Activated CD8-positive, alpha-beta T cell treated with anti-CD3 and anti-CD28 coated beads for 36 hours (primary cell): Measurements from ENCODE around the gene SPATS2L. TPM values are rescaled to one million over a fixed set of nuclear protein-coding genes. Genes with fewer than 3 reads are reported as not detected.

Source experiments
- ATAC-seq: fragments of 200-7000 bp; cut with Tn5 transposase; one replicate; pipeline ENCODE4 v1.10.0; 2021; ENCODE audit warnings: mild to moderate bottlenecking, moderate library complexity
- CTCF ChIA-PET: fragments of 350-600 bp; sonication (Branson Sonifier 250); formaldehyde crosslinking; loops from one replicate; lab custom pipeline; 2021; ENCODE audit warnings: antibody characterized with exemption; lab: Charles Lee
- POLR2A ChIA-PET: fragments of 350-600 bp; sonication (Branson Sonifier 250); formaldehyde crosslinking; loops from one replicate; lab custom pipeline; 2021; ENCODE audit warnings: antibody characterized with exemption; lab: Charles Lee
- DNase-seq: peaks from one replicate; pipeline ENCODE4 v3.0.0-alpha.2; 2020
- H3K27ac Mint-ChIP-seq: one replicate; pipeline ENCODE4 v1.8.0; 2021; ENCODE audit warnings: mild to moderate bottlenecking, mixed read lengths
- H3K27me3 Mint-ChIP-seq: one replicate; pipeline ENCODE4 v1.8.0; 2021; ENCODE audit warnings: mixed read lengths
- H3K36me3 Mint-ChIP-seq: one replicate; pipeline ENCODE4 v1.8.0; 2021; ENCODE audit warnings: low read depth, mixed read lengths
- H3K4me1 Mint-ChIP-seq: one replicate; pipeline ENCODE4 v1.8.0; 2021; ENCODE audit warnings: low read depth, mixed read lengths
- H3K4me3 Mint-ChIP-seq: one replicate; pipeline ENCODE4 v1.8.0; 2021; ENCODE audit warnings: mild to moderate bottlenecking, moderate library complexity, mixed read lengths
- H3K9me3 Mint-ChIP-seq: one replicate; pipeline ENCODE4 v1.8.0; 2021; ENCODE audit warnings: mixed read lengths
- CTCF ChIP-seq: fragments of 200-600 bp; IDR thresholded peaks from one replicate; pipeline ENCODE4 v1.8.0; 2022; ENCODE audit warnings: antibody characterized with exemption, mild to moderate bottlenecking
- intact Hi-C: fragments of 100-400 bp; cut with micrococcal nuclease; formaldehyde crosslinking; loops from one replicate; pipeline ENCODE4 v1.10.0; 2022
- total RNA-seq, 2 experiments: library from RNA; stranded (reverse); gene quantifications; one replicate each; pipeline ENCODE4 v1.2.3, GENCODE V29; 2021

Gene SPATS2L
- total RNA-seq, 2 experiments from 2014 or later: 5.7 to 9.0 TPM

- Mint-ChIP-seq H3K4me3 (no peak overlapping the region), H3K27ac (no peak overlapping the region), H3K4me1 (peaks cover 14% of the 10 kb centered on the region), H3K9me3 (peaks cover 4% of the 10 kb centered on the region), H3K27me3 (no peaks in the 10 kb centered on the region), H3K36me3 (no peaks in the 10 kb centered on the region)
- intact Hi-C loops: no loop called here
- POLR2A ChIA-PET: no interaction called here
- TF ChIP-seq CTCF: no peak
- DNase-seq (no peak), ATAC-seq (no peak)
- CTCF ChIA-PET: interaction anchor here (6.8 kb wide), 1 partner anchor 10 kb away, joined by 44 read pairs; the partner anchor contains the start of gene SGO2
These were observed 208.7 kb downstream of the SPATS2L start for GRCh38 chr2:200515155-200515554.

- Mint-ChIP-seq H3K9me3 (no peaks in the 10 kb centered on the region), H3K27ac (no peak overlapping the region), H3K4me1 (peaks cover 18% of the 10 kb centered on the region), H3K36me3 (peaks cover 3% of the 10 kb centered on the region), H3K4me3 (no peak overlapping the region), H3K27me3 (peaks cover 3% of the 10 kb centered on the region)
- no peak for TF ChIP-seq CTCF
- intact Hi-C loops: no loop called here
- ATAC-seq: no peak
- ChIA-PET POLR2A (no interaction called here), CTCF (interaction anchor here (0.8 to 5.2 kb wide), 3 partner anchors 11 to 40 kb away, joined by 3 to 44 read pairs (median 3); partner anchors contain the start of gene KCTD18)
- no peak for DNase-seq
These were observed 216.7 kb downstream of the SPATS2L start for GRCh38 chr2:200523158-200523557.

DNA sequence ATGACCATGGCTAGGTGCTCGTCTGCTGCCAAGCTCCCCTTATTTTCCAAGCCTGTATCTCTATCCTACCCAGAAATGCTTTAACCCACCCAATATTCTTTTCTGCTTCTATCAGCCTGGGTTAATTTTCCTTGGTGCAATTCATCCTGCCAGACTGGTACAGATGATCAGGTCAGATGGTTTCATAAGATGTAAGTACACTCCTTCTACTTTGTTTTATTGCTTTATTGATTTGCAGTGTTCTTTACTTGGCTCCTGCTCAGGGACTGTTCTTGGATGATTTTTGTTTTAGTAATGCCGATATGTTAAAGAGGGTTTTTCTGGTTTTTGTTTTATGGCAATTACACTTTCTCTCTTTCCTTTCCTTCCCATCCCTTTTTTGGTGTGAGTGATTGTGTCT is 217.1 kb downstream of the SPATS2L start:
- Mint-ChIP-seq H3K27me3 (peaks cover 3% of the 10 kb centered on the region), H3K36me3 (peaks cover 3% of the 10 kb centered on the region), H3K27ac (no peak overlapping the region), H3K4me1 (peaks cover 21% of the 10 kb centered on the region), H3K9me3 (no peaks in the 10 kb centered on the region), H3K4me3 (no peak overlapping the region)
- ATAC-seq: no peak
- CTCF ChIA-PET: interaction anchor here (0.7 to 5.2 kb wide), 3 partner anchors 12 to 516 kb away, joined by 3 to 44 read pairs (median 3); partner anchors contain the start of gene KCTD18
- no peak for TF ChIP-seq CTCF
- POLR2A ChIA-PET: no interaction called here
- no peak for DNase-seq
- intact Hi-C loops: no loop called here

GRCh38 chr2:200525066-200525465 is 218.6 kb downstream of the SPATS2L start:
- TF ChIP-seq CTCF: no peak
- ATAC-seq (no peak), DNase-seq (no peak)
- peaks cover 3% of the 10 kb centered on the region for H3K27me3 Mint-ChIP-seq
- POLR2A ChIA-PET: interaction anchor here (0.6 to 1.0 kb wide), 2 partner anchors 188 to 328 kb away, joined by 3 read pairs; no protein-coding TSS in a partner anchor
- no peaks in the 10 kb centered on the region for H3K9me3 Mint-ChIP-seq
- H3K36me3 Mint-ChIP-seq: peaks cover 3% of the 10 kb centered on the region
- H3K4me3 Mint-ChIP-seq: no peak overlapping the region
- H3K4me1 Mint-ChIP-seq: peaks cover 21% of the 10 kb centered on the region
- intact Hi-C loops: no loop called here
- CTCF ChIA-PET: interaction anchor here (1.0 to 5.2 kb wide), 6 partner anchors 8 to 200 kb away, joined by 3 to 44 read pairs (median 4); partner anchors contain the start of gene KCTD18
- no peak overlapping the region for H3K27ac Mint-ChIP-seq

GRCh38 chr2:200525551-200525881 is 219.0 kb downstream of the SPATS2L start:
- CTCF ChIA-PET: interaction anchor here (1.0 to 5.2 kb wide), 8 partner anchors 9 to 201 kb away, joined by 3 to 44 read pairs (median 4); partner anchors contain the start of gene KCTD18
- H3K36me3 Mint-ChIP-seq: peaks cover 3% of the 10 kb centered on the region
- intact Hi-C loops: no loop called here
- peaks cover 21% of the 10 kb centered on the region for H3K4me1 Mint-ChIP-seq
- DNase-seq (no peak), ATAC-seq (no peak)
- no peaks in the 10 kb centered on the region for H3K9me3 Mint-ChIP-seq
- POLR2A ChIA-PET: interaction anchor here (0.6 to 1.5 kb wide), 3 partner anchors 10 to 327 kb away, joined by 3 to 6 read pairs (median 3); no protein-coding TSS in a partner anchor
- peak overlapping the region; percentile 99 for H3K4me3 Mint-ChIP-seq
- peaks cover 3% of the 10 kb centered on the region for H3K27me3 Mint-ChIP-seq
- no peak for TF ChIP-seq CTCF
- H3K27ac Mint-ChIP-seq: peak overlapping the region; percentile 88
